Epithelial cell of prostate (primary cell): ENCODE measurements around the gene RFLNA.
"Not testable (repeated sequence)": the region's sequence is repeated elsewhere in the genome, so short reads cannot be mapped to it uniquely, and the experiment has no call there.

ENCODE experiments used
- DNase-seq: peaks from one replicate; pipeline ENCODE4 v3.0.0-alpha.2; 2011; ENCODE audit warnings: low read depth, low spot score
- H3K27ac ChIP-seq: fragments of 450-650 bp; 2 replicates; pipeline ENCODE4 v1.5.1; 2017; ENCODE audit warnings: mild to moderate bottlenecking

Gene RFLNA

GRCh38 chr12:124317400-124317799 lies 22.5 kb downstream of the RFLNA start:
- DNase-seq: no peak
- no peak overlapping the region for H3K27ac ChIP-seq

- no peak overlapping the region for H3K27ac ChIP-seq
- DNase-seq: no peak
These were observed 23.6 kb downstream of the RFLNA start for GRCh38 chr12:124318278-124319020.

- H3K27ac ChIP-seq: no peak overlapping the region
- DNase-seq: no peak
These were observed 24.6 kb downstream of the RFLNA start for GRCh38 chr12:124319368-124320050.

GRCh38 chr12:124321040-124321481 lies 26.2 kb downstream of the RFLNA start:
- H3K27ac ChIP-seq: no peak overlapping the region
- no peak for DNase-seq

- DNase-seq: no peak
These were observed 26.8 kb downstream of the RFLNA start for GRCh38 chr12:124321556-124322270.

GRCh38 chr12:124322271-124322998 lies 27.5 kb downstream of the RFLNA start:
- DNase-seq: no peak
- H3K27ac ChIP-seq: no peak overlapping the region

More at GRCh38 chr12:124321556-124322270, 26.8 kb downstream of the RFLNA start:
- H3K27ac ChIP-seq: no peak overlapping the region

- not testable (repeated sequence) for DNase-seq, H3K27ac ChIP-seq
These were observed 28.1 kb downstream of the RFLNA start for GRCh38 chr12:124322999-124323328.

- no peak for DNase-seq
These were observed 29.1 kb downstream of the RFLNA start for GRCh38 chr12:124323771-124324530.

GRCh38 chr12:124324803-124325705 lies 30.2 kb downstream of the RFLNA start:
- no peak overlapping the region for H3K27ac ChIP-seq
- DNase-seq: no peak

More at GRCh38 chr12:124323771-124324530, 29.1 kb downstream of the RFLNA start:
- no peak overlapping the region for H3K27ac ChIP-seq

- no peak for DNase-seq
These were observed 31.2 kb downstream of the RFLNA start for GRCh38 chr12:124326104-124326503.

GRCh38 chr12:124326871-124327270 lies 32.0 kb downstream of the RFLNA start:
- no peak overlapping the region for H3K27ac ChIP-seq
- DNase-seq: no peak

More at GRCh38 chr12:124326104-124326503, 31.2 kb downstream of the RFLNA start:
- no peak overlapping the region for H3K27ac ChIP-seq

GRCh38 chr12:124327362-124328043 lies 32.6 kb downstream of the RFLNA start:
- no peak overlapping the region for H3K27ac ChIP-seq
- no peak for DNase-seq

- DNase-seq: no peak
- H3K27ac ChIP-seq: no peak overlapping the region
These were observed 33.2 kb downstream of the RFLNA start for GRCh38 chr12:124328116-124328515.

GRCh38 chr12:124328636-124329035 lies 33.7 kb downstream of the RFLNA start:
- no peak overlapping the region for H3K27ac ChIP-seq
- DNase-seq: no peak

GRCh38 chr12:124332058-124332672 lies 37.3 kb downstream of the RFLNA start:
- DNase-seq: no peak
- no peak overlapping the region for H3K27ac ChIP-seq

GRCh38 chr12:124332900-124333299 lies 38.0 kb downstream of the RFLNA start:
- H3K27ac ChIP-seq: no peak overlapping the region

GRCh38 chr12:124333724-124334123 lies 38.8 kb downstream of the RFLNA start:
- no peak overlapping the region for H3K27ac ChIP-seq
- no peak for DNase-seq

More at GRCh38 chr12:124332900-124333299, 38.0 kb downstream of the RFLNA start:
- DNase-seq: no peak

- no peak for DNase-seq
- H3K27ac ChIP-seq: no peak overlapping the region
These were observed 39.4 kb downstream of the RFLNA start for GRCh38 chr12:124334266-124334665.
